GM13976 (cell line): ENCODE results near the gene TSSC4.

Source experiments
- DNase-seq: peaks from one replicate; pipeline ENCODE4 v3.0.0; 2012; ENCODE audit warnings: low spot score
- in situ Hi-C: fragments of 300-500 bp; cut with MboI; formaldehyde crosslinking; loops from one replicate; pipeline ENCODE4 v1.12.0; 2022; ENCODE audit warnings: low sequenced_read_pairs, mixed read lengths, inconsistent platforms; ENCODE audit not compliant: unreplicated experiment
- TF ChIP-seq, protein P1 (sequence below): IDR thresholded peaks from 2 replicates; pipeline ENCODE4 v1.5.1; 2012; ENCODE audit warnings: borderline replicate concordance, mild to moderate bottlenecking; ENCODE audit not compliant: insufficient read depth; ENCODE audit errors: extremely low read depth, missing control alignments, control extremely low read depth

The TSSC4 gene

DNA sequence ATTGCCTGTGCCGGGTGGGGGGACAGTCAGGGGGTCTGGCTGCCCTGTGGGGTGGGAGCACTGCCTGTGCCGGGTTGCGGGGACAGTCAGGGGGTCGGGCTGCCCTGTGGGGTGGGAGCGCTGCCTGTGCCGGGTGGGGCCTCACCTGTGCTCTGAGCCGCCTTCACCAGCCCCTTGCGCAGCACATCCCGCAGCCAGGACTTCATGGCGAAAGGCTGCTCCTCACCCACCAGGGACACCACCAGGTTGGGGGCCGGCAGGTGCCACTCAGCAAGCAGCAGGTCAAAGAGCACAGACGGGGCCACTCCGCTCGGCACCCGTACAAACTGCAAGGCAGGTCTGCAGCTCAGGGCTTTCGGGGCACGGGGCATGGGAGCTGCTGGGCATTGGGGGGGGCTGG, 21.4 kb downstream of the TSSC4 start:
- in situ Hi-C loops, result loop anchor here (10.0 kb wide), 1 partner anchor 217 kb away; no protein-coding TSS in a partner anchor
- TF ChIP-seq, protein P1, sequence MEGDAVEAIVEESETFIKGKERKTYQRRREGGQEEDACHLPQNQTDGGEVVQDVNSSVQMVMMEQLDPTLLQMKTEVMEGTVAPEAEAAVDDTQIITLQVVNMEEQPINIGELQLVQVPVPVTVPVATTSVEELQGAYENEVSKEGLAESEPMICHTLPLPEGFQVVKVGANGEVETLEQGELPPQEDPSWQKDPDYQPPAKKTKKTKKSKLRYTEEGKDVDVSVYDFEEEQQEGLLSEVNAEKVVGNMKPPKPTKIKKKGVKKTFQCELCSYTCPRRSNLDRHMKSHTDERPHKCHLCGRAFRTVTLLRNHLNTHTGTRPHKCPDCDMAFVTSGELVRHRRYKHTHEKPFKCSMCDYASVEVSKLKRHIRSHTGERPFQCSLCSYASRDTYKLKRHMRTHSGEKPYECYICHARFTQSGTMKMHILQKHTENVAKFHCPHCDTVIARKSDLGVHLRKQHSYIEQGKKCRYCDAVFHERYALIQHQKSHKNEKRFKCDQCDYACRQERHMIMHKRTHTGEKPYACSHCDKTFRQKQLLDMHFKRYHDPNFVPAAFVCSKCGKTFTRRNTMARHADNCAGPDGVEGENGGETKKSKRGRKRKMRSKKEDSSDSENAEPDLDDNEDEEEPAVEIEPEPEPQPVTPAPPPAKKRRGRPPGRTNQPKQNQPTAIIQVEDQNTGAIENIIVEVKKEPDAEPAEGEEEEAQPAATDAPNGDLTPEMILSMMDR, result no peak

DNA sequence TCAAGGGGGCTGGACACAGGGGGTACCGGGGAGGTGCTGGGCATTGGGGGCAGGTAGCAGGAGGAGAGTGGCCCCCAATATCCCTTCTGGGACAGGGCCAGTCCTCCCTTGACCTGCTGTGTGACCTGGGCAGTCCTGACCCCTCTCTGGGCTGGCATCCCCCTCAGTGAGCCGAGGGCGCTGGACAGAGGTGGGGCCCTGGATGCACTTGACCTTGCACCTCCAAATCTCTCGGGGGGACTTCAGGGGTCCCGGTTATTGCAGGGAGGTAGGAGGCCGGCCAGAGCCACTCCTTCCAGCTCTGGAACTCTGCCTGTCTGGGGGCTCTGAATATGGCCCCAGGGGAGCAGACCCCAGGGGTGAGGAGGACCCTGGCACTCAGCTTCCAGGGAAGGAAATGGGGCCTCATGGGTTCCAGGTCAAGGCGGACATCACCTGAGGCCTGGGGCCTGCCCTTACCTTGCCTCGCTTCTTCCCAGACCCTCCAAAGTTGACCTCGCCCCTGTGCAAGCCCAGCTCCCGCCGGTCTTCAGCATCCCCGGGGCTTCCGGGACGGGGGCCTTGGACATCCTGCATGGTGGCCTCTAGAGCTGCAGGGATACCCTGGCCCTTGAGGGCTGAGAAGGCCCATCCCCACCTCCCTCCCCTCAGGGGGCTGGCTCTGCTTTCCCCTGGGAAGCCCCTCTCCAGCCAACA, 22.1 kb downstream of the TSSC4 start:
- TF ChIP-seq, protein P1, result no peak
- no peak for DNase-seq
- in situ Hi-C loops, result loop anchor here (10.0 kb wide), 1 partner anchor 218 kb away; no protein-coding TSS in a partner anchor

More for the DNA sequence above, 21.4 kb downstream of the TSSC4 start:
- no peak for DNase-seq

DNA sequence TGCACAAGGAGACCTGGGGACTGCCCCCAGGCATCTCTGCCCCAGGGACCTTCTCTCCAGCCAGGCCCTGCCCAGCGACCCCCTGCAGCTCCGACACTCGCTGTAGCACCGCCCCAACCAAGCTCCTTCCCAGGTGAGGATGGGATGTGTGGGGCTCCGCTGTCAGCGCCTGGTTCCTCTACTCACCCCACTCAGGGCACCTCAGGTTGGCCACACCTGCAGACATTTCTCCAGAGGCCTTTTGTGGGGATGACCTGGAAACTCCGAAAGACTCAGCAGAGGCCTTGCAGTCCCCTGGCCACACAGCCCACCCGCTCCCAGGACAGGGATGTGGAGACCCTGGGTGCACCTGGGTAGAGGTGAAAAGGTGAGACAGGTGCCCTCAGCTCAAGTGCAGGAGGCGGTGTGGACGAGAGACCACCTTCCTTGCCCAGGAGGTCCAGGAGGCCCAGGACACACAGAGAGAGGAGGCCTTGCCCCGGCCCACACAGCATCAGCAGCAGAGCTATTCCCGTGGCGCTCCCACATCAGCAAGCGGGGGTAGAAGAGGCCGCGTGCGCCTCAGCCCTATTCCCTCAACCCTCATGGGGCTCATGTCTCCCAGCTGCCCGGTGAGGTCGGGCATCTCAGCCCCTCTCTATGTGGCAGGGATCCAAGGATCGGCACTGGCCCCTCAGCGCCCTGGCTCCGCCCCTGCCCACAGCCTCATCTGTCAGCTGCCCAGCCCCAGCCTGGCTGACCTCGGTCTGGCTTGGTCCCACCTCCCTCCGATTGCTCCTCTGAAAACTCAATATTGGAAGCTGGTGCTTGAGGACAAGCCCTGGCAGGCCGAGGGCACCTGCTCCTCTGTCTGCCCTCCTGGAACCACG, 22.8 kb downstream of the TSSC4 start:
- in situ Hi-C loops, result loop anchor here (10.0 kb wide), 1 partner anchor 219 kb away; no protein-coding TSS in a partner anchor
- TF ChIP-seq, protein P1, result no peak
- no peak for DNase-seq

DNA sequence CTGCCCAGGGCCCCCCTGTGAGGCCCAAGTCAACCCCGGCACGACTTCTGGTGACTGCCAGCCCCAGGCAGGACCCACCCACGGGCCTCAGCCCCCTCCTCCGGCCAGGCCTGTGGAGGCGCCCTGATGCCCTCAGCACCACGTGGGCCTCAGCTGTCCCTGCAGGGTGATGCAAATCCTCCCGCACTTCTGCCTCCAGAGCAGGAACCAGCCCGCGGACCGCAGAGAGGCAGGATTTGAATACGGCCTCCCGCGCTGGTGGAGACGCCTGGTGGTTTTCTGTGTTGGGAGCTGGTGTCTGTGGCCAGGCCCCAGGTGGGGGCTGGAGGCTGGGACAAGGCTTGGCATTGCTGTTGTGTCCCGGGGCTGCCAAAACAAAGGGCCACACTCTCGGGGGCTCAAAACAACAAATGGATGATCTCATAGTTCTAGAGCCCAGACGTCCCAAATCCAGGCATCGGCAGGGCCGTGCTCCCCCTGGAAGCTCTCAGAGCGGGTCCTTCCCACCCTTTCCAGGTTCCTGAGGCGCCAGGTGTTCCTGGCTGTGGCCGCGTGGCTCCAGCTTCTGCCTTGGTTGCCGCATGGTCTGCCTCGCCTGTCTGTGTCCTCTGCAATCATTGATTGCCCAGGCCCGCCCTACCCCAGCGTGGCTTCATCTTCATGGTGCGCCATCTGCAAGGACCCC, 24.4 kb downstream of the TSSC4 start:
- in situ Hi-C loops, result loop anchor here (10.0 kb wide), 1 partner anchor 220 kb away; no protein-coding TSS in a partner anchor
- no peak for DNase-seq
- TF ChIP-seq, protein P1, result no peak

DNA sequence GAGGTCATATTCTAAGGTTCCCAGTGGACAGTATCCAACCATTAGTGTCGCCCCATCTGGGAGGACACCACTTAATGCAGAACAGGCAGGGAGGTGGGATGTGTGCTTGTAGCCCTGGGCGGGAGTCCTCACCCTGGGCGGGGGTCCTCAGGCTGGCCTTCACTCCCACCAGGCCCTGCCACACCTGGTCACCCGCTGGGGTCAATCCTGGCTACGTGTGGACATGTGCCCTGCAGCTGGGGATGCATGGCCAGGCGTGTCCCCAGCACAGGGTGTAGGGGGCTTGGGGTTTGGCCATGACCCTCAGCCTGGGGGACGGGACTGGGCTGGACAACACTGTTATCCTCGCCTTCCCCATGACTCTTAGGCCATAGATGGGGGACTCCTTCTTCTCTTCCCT, 25.0 kb downstream of the TSSC4 start:
- DNase-seq, result no peak
- in situ Hi-C loops, result loop anchor here (10.0 kb wide), 1 partner anchor 221 kb away; no protein-coding TSS in a partner anchor
- TF ChIP-seq, protein P1, result no peak

DNA sequence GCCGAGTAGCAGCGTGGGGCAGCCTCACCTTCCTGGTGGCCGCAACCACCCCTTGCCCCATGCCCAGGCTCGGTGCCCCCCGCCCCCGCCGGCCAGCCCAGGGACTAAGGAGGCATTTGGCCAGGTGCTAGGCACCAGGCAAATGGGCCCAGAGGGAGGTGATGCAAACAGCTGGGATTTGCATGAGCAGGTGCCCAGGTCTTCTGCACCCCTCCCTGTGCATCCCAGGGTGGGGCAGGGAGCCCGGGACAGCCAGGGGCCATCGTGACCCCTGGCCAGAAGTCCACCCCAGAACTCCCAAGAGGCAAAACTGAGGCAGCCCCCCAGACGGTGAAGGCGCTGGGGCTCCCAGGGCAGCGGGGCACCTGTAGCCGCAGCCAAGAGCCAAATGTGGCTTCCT, 25.7 kb downstream of the TSSC4 start:
- in situ Hi-C loops, result loop anchor here (10.0 kb wide), 1 partner anchor 221 kb away; no protein-coding TSS in a partner anchor
- TF ChIP-seq, protein P1, result no peak
- DNase-seq, result no peak
